ENCODE measurements around the gene PLAC9.
A peak's percentile ranks its signal among the peaks of the same experiment; 100 is the strongest.

Gene PLAC9

GRCh38 chr10:80186364-80187012 lies 54.0 kb downstream of the PLAC9 start:
- peak; percentile 45 for DNase-seq

GRCh38 chr10:80187060-80187459 lies 54.5 kb downstream of the PLAC9 start:
- DNase-seq: no peak

- DNase-seq: peak; percentile 57
Observed at GRCh38 chr10:80187465-80188409, 55.2 kb downstream of the PLAC9 start.

GRCh38 chr10:80188713-80189112 lies 56.2 kb downstream of the PLAC9 start:
- DNase-seq: no peak

GRCh38 chr10:80191589-80192270 lies 59.2 kb downstream of the PLAC9 start:
- no peak for DNase-seq

GRCh38 chr10:80192553-80192952 lies 60.0 kb downstream of the PLAC9 start:
- DNase-seq: no peak

- DNase-seq: no peak
Observed at GRCh38 chr10:80194373-80195045, 62.0 kb downstream of the PLAC9 start.
